GM18507 (cell line): Measurements from ENCODE around the gene DDTL.
"Not testable (repeated sequence)": the region's sequence is repeated elsewhere in the genome, so short reads cannot be mapped to it uniquely, and the experiment has no call there.

Source experiments
- DNase-seq: peaks from one replicate; pipeline ENCODE4 v3.0.0; 2011; ENCODE audit warnings: low read depth; ENCODE audit not compliant: insufficient read length; ENCODE audit errors: extremely low spot score
- FAIRE-seq: peaks from 2 replicates; lab custom pipeline; 2011; peaks lifted over from hg19 to GRCh38; lab: Jason Lieb, UNC

DDTL gene

GRCh38 chr22:23966094-23966493 lies 594 bp upstream of the DDTL start:
- FAIRE-seq, DNase-seq: not testable (repeated sequence)

GRCh38 chr22:23969071-23969470 lies 2.4 kb downstream of the DDTL start:
- FAIRE-seq, result no peak
- DNase-seq, result no peak

- FAIRE-seq (no peak), DNase-seq (no peak)
Measured at GRCh38 chr22:23970201-23970641, 3.5 kb downstream of the DDTL start.

- FAIRE-seq (no peak), DNase-seq (no peak)
Measured at GRCh38 chr22:23970816-23971486, 4.3 kb downstream of the DDTL start.

- FAIRE-seq, DNase-seq: not testable (repeated sequence)
Measured at GRCh38 chr22:23971927-23972326, 5.2 kb downstream of the DDTL start.

GRCh38 chr22:23974345-23974744 lies 7.7 kb downstream of the DDTL start, which contains the start of gene DDT:
Gene DDT (minus strand): TSS chr22:23974441. CDS start chr22:23974414, 27 bp downstream.
- peak; percentile 99 for FAIRE-seq
- not testable (repeated sequence) for DNase-seq

GRCh38 chr22:23974836-23975352 lies 8.2 kb downstream of the DDTL start:
- not testable (repeated sequence) for FAIRE-seq, DNase-seq

- DNase-seq, FAIRE-seq: not testable (repeated sequence)
Measured at GRCh38 chr22:23977304-23977703, 10.6 kb downstream of the DDTL start.

GRCh38 chr22:23979557-23980240 lies 13.0 kb downstream of the DDTL start, which contains the start of gene GSTT2:
Gene GSTT2 (plus strand): TSS chr22:23980134.
- not testable (repeated sequence) for FAIRE-seq, DNase-seq

GRCh38 chr22:23980567-23980966 lies 13.9 kb downstream of the DDTL start:
- not testable (repeated sequence) for FAIRE-seq, DNase-seq

GRCh38 chr22:23984430-23984829 lies 17.7 kb downstream of the DDTL start:
- DNase-seq (no peak), FAIRE-seq (peak; percentile 46)

- DNase-seq, FAIRE-seq: not testable (repeated sequence)
Measured at GRCh38 chr22:23986089-23986488, 19.4 kb downstream of the DDTL start.

- FAIRE-seq, result not testable (repeated sequence)
Measured at GRCh38 chr22:23986538-23987178, 20.0 kb downstream of the DDTL start.

GRCh38 chr22:23989583-23990244 lies 23.0 kb downstream of the DDTL start:
- not testable (repeated sequence) for FAIRE-seq, DNase-seq

More at GRCh38 chr22:23986538-23987178, 20.0 kb downstream of the DDTL start:
- not testable (repeated sequence) for DNase-seq

GRCh38 chr22:23993080-23993479 lies 26.4 kb downstream of the DDTL start:
- DNase-seq, FAIRE-seq: not testable (repeated sequence)

- DNase-seq, result not testable (repeated sequence)
- peak; percentile 69 for FAIRE-seq
Measured at GRCh38 chr22:23993581-23994177, 27.0 kb downstream of the DDTL start.

GRCh38 chr22:23997092-23997491 lies 30.4 kb downstream of the DDTL start:
- no peak for FAIRE-seq
- no peak for DNase-seq

- DNase-seq, FAIRE-seq: not testable (repeated sequence)
Measured at GRCh38 chr22:23999779-24000178, 33.1 kb downstream of the DDTL start.

- FAIRE-seq, result no peak
- no peak for DNase-seq
Measured at GRCh38 chr22:24001314-24001713, 34.6 kb downstream of the DDTL start.
